CD4-positive, alpha-beta T cell treated with Interleukin-12 subunit alpha and Interleukin-12 subunit beta, for 1 hour (primary cell): ENCODE measurements around the gene SLC12A8.

Experiments used
- DNase-seq: peaks from one replicate; pipeline ENCODE4 v3.0.0-alpha.2; 2020

SLC12A8 gene

DNA sequence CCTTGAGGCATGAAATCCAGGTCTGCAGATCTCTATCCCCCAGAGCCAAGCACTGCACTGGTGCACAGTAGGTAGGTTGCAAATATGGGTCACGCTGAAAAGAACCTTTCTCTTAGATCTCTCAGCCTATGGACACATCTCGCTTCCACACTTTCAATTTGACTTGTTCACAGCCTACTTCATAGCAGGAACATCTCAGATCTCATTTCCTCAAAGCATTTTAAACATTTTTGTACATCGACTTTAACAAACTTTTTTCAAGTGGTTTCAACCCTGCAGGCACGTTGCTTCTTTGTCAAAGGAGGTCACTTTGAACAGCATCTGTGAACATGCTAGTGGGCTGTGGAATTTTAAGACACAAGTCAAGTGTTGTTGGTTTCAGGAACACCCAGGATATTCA, 76.0 kb downstream of the SLC12A8 start:
- DNase-seq, result no peak

DNA sequence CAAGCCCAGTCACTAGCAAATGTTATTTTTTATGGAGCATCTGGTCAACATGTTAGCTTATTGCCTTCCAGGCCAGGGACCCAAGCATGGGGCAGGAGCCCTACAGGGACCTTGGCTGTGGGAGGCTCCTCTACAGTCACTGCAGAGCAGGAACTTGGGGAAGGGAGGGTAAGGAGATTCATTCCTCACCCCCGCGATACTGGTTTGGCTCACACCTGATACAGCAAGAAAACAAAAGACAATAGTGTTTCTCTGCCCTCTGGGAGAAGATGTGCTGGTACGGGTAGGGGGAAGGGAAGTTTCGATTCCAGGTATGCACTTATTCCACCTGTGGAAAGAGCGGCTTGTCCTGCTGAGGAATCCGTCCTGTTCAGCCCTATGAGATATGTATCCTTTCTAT, 77.6 kb downstream of the SLC12A8 start:
- DNase-seq, result no peak

DNA sequence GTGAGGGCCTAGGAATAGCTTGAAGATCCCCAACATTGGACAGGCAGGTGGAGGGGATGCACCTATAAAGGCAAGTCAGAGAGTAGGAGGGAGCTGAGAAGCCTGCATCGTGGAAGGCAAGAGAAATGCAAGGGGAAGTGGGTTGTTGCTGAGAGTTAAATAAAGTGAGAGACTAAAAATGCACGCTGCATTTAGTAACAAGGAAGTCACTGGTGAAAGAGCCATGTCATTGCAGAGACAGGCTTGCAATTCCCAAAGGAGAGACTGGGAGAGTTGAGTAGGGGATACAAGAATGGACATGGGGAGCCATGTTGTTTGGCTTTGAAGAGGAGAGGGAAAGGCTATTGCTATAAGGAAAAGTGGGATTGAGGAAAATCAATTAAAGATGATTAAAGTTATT, 79.7 kb downstream of the SLC12A8 start:
- DNase-seq, result no peak

DNA sequence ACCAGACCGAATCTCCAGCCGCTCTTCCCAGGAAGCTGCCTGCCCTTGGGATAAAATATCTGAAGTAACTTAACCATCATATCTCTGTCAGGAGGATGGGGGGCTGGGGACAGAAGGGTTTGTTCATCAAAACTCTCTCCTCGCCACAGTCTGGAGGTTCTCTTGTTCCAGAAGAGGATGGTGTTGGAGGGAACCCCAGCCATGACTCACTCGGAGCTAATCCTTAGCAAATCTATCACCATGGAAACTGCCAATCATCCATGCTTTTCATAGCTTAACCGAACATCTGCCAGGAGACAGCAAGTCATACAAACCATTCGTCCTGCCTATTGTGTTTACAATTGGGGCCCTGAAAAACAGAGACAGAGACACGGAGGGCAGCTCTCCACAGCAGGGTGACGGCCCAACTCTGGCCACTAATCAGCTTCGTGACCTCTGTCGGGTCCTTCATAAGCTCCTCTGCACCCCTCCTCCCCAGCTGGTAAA, 83.0 kb downstream of the SLC12A8 start:
- no peak for DNase-seq

DNA sequence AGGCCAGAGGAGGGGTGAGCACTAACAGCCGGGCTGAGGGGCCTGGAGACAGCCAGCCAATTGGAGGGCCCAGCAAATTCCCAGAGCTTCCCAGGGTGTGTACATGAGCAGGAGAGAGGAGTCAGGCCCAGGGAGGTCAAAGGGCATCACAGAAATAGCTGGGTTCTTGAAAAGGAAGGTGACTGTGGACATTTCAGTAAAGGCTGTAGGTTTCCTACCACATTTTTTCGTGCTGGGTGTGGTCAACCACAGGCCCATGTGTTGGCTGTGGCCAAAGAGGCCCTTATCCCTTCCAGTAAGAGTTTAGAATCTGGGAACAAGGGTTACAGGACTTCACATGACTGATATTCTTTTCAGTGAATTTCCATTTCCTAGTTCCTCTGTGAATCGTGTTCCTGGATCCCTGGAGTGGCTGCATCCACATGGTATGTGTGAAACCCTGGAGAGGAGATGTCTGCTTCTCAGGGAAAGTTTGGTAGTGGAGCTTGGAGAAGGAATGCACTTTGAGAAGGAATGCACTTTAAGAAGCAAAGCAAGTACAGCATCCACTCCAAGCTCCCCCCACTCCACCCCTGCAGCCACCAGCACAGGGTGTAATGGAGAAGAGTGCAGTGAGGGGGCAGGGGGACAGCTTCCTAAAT, 83.6 kb downstream of the SLC12A8 start:
- DNase-seq, result no peak

DNA sequence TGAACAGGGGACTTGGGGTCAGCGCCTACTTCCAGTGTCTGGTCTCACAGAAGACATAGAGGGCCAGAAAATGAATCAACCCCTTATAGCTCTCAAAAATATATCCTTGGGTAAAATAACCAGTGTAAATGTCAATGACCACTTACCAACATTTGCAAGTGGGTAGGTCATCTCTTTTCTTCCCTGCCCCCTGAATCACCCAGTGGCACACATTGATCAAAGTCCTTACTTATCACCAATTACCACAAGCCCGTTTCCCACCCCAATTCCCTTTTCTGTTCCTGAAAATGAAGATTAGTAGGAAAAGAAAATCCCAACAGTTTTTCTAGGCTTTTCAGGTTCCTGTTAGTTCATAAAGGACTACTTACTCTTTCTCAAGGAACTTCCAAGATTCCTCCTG, 86.2 kb downstream of the SLC12A8 start:
- no peak for DNase-seq

DNA sequence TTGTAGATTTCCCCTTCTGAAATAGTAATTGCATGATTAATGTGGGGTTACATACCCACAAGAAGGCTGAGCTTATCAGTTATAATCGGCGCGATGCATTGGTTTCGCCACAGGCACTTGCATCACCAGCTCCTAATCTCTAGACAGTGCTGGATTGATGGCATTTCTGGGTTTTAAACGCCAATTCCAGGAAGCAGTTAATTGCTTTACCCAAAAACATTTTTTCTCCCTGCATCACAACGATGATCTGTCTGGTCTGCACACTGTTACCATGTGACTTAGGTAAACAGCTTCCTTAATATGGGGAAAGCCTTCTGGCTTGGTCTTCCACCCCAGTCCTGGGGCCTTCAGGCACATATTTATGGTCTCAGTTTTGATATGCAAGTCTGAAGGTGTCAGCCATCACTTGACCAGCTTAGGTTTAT, 86.7 kb downstream of the SLC12A8 start:
- DNase-seq, result no peak

DNA sequence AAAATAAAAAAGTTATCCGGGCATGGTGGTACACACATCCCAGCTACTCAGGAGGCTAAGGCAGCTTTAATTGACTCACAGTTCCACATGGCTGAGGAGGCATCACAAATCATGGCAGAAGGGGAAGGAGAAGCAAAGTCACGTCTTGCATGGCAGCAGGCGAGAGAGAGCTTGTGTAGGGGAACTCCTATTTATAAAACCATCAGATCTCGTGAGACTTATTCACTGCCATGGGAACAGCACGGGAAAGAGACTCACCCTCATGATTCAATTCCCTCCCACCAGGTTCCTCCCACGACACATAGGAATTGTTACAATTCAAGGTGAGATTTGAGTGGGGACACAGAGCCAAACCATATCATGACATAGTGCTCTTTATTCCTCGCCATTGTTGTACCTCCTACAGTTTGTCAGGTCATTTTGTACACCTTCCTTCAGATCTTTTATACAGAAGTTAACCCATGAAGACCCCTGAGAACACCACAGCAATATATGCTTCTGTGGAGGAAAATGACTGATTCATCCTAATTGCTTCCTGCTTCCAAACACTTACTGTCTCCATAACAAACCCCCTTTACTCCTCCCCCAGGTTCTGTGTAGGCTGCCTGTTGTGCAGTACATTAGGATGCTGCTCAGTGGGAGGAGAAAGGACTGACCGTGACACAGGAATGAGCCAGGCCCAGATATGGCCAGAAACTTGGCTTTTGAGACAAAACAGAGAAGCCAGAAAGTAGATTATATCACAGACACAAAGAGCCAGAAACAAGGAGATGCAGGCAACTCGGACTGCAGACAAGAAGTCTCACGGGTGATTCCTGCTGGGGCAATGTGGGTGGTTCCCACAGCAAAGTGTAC, 88.9 kb downstream of the SLC12A8 start:
- no peak for DNase-seq

DNA sequence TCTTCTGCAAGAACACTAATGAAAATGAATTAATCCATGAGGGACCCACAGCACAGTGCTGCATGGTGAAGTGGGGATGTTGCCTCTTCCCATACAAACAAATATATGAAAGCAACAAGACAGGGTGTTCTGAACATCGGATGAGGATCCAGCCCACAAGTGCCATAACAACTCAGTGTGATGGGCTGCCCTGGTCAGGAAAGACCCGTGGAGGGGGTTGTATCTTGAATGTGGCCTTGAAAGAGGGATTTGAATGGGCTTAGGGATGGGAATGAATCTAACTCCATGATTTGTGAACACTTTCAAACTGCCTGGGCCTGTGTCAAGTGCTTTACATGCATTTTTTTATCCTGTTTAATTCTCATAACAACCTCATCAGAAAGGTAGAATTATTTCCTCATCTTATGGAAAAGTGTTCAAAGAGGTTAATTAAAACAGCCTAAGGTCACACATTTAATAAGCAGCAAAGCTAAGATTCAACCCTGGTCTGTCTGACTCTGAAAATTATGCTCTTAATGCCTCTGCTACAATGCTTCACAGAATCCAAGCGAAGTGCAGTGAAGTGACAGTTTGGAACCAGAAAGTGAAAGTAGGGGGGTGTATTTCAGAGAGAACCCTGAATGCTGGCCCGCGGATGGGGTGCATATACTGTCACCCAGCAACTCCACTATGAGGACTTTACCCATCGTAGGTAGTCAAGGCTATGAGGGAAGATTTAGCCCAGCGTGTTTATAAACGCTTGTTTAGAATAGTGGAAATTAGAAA, 91.1 kb downstream of the SLC12A8 start:
- DNase-seq, result peak; percentile 42

DNA sequence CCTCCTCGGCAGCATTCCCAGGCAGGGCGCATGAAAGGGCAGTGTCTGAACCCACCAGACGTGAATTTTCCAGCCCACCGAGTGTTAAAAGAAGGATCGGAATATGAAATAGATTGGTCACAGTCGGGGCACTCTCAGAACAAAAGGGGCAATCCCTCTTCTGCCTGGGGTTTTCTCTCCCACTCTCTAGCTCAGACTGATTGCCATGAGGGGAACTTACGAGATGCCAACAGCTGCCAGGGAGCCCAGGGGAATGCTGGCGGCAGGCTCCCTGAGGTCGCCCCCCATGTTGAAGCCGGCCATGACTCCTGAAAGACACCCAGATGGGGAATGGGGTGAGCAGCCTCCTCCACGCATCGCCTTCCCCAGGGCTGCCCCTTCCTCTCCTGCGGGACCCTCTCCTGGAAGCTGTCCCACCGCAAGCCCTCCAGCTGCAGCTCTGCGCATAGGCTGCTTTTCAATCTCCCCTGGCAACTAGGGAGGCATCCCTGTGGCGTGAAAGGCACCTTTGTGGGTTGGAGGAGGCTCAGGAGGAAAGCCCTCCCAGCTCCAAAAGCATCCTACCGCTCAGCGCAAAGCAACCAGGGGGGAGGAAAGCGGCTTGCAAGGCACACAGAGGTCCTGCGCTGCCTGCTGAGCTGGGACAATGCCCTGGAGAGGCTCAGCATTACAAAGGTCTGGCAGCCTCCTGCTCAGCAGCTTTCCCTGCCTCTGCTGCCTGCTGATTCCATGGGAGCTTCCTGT, 92.0 kb downstream of the SLC12A8 start:
- no peak for DNase-seq

DNA sequence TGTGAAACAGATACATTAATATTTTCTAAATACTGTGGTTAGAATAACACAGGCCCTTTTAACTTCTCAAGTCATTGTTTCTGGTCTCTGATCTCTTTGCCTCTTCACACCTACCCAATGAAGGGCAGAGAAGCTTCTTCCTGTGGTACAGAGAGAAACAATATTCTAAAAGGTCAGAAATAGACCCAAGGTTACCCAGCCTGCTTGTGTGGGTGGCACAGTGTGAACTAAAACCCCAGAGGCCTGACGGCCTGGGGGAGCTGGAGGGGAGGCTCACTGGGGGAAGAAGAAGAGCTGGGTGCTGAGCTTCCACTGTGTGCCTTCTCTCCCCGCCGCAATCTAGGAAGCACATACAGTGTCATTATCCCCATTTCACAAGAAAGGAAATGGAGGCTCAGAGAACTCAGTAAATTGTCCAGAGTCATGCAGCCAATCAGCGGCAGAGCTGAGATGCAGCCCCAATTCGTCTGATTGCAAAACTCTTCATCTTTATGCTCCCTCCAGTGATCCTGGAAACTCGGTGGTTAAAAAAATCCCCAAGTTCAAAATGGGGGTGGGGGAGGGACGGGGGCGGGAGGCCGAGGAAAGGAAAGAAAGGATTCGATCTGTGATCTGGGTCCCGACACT, 92.7 kb downstream of the SLC12A8 start:
- peak; percentile 34 for DNase-seq

DNA sequence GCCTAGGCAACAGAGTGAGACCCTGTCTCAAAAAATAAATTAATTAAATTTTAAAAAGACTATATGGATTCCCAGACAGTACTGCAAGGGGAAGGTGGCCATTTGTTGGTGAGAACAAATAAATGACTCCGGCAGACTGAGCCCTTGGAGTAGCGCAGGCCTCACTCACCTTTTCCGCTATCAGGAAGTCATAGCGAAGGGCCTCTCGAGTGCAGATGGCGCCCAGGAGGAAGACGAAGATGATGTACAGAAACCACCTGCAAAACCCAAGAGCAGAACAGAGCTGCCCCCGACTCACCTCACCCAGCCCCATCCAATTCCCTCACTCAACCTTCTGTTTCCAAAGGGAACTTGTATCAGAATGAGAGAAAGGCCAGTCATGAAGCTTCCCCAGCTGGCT, 93.9 kb downstream of the SLC12A8 start:
- DNase-seq, result no peak

DNA sequence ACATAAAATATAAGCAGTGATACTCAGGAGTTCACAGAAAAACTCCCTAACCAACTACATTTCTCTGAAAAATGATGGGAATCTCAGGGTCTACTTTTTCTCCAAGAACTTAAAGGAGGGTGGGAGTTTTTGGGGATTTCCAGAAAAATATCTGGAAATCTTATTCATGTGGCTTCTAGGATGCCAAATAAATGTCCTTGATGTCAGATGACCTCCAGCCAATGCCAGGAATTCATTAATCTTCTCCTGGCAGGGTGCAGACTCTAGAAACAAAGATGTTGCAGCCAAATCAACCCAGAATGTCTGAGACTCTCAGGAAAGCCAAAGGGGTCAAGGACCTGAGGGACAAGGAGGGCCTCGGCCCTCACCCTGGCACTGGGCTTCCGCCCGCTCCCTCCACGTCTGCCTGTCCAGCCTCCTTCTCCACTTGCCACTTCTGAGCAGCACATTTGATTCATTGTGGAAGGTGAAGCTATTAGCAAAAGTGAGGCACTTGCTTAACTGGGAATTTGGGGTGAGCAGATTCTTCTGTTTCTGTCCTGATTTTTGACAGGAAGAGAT, 94.8 kb downstream of the SLC12A8 start:
- DNase-seq, result no peak

DNA sequence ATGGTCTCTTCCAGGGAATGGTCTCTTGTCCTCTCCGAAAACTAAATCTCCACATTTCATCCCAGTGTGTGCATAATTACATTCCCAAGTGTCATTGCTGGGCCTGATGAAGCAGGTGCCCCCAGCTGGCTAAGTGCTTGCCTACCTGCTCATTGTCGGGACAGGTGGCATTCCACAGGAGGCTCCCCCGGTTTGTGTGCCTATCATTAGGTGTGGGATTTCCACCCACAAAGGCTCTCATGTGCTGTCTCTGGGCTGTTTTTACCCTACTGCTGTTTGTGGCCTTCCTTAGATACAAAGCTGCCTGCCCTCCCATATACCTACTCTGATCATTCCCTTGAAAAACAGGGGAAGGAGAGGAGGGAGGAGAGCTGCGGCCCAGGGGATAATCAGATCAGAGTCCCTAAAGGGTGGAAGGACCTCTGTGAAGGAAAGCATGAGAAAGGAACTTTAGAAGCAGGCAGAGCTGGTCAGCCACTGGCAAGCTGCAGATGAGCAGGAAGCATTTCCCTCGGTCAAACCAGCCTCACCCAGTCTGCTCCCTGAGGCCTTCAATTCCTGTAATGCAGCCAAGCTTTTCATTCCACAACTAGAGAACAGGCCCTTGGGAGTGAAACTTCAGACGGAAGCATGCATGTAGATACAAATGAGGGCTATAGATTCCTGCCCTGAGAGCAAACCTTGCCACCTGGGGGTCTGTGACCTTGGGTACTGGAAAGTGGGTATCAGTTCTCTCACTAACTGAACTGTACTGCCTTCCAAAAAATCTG, 96.1 kb downstream of the SLC12A8 start:
- DNase-seq, result no peak

DNA sequence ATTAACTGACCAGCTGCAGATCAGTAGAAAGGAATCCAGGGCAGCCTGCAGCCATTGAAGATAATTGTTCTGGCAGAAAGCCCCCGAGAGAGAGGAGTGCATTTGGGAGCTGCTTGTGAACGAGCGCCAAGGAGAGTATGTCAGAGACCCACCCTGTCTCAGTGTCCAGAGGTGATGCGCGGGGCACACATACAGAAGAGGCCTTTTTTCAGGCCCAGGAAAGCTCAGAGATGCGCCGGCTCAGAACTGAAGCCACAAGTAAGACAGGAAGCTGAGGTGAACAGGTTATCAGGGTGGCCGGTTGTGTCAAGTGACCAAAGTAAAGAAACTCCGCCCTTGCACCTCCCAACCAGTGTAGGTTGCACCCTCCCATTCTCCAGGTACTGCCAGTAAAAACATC, 96.9 kb downstream of the SLC12A8 start:
- DNase-seq, result no peak

DNA sequence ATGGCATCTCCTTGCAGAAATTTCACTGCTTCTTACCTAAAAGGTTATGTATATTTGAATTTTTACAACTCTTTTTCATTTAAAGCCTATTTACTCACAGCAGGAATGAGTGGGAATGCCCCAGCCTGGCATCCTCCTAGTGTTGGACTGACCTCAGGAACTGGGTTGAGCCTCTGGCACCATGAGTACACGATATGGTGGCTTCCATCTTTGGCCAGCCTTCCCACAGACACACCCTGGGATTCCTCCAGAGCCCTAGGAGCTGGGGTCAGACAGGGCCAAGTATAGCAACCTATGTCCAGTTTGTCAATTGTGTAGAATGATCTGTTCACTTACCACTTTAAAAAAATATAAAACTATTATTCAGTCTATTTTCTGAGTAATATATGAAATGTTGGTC, 99.6 kb downstream of the SLC12A8 start:
- DNase-seq, result no peak

DNA sequence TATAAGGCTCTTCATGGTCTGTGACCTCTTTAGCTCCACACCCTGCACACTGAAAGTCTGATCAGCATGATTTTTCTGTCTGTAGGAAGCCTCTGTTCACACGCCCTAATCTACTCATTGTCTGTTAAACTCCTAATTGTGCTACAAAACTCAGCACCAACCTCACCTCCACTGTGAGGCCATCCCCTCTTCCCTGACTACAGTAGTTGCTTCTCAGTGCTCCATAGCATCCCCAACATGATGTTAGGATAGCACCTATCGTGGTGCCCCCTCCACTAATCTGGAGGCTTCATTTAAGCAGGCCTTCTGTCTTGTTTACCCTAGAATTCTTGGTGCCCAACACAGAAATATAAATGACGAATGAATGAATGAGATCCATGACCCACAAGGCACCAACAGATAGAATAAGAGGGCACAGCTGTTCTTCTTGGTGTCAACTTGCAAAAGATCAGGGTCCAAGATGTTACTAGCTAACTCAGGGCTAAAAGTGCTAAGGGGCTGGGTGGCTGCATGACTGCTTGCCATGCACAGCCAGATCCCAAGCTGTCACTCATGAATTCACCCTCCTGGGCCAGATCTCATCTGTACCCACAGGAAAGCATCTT, 101.6 kb downstream of the SLC12A8 start:
- DNase-seq, result no peak

DNA sequence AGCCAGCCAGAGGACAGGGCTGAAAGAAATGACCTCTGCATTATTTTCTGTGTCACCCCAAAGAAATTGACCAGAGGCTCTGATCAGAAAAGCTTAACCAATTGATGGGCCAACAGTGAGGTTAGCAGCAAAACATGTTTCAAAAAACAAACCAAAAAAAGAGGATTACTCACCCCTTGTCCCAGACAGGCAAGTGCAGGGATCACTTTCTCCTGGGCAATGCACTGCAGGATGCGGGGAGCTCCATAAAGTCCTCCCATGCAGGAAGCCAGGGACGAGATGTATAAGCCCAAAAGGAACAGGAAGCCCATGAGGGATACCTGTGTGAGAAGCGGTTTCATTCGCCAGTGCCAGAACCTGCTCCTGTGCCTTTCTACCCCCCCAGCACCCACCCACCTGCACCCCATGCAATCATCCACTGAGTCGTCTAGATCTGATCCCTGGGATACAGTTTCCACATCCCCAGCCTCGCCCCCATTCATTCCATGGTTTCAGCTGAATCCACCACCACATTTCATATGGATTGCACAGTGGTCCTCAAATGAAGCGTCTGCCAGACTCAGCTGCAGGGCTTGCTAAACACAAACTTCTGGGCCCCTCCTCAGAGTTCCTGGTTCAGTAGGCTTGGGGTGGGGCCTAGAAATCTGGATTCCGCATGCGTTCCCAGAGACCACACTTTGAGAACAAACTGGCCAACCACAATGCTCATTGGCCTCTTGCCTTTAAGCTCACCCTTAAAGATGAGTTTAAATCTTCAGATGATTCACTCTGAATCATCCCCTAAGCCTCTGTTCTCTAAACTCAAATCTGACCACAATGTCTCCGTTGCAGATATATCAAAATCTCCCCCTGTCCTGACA, 102.3 kb downstream of the SLC12A8 start:
- no peak for DNase-seq

DNA sequence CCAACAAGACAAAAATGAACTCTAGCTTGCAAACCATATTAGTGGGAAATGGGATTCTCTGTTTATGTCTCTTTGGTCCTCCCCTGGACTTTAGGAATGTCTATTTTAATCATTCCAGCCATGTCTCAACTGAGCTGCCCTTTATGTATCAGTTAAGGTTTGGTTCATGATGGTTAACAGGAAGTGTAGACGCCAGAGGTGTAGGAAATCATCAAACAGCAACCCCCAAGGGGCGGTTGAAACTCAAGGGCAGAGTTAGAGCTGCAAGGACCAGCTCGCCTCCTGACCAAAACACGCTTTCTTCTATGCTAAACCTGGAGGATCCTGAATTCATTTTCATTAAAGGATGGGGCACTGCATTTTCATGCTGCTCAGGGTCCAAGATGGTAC, 103.0 kb downstream of the SLC12A8 start:
- DNase-seq, result no peak
